AG20443 (cell line): ENCODE results near the gene ADAM15.
A peak's percentile ranks its signal among the peaks of the same experiment; 100 is the strongest.

Experiments used
- DNase-seq: peaks from one replicate; pipeline ENCODE4 v3.0.0; 2012; ENCODE audit warnings: low spot score, mixed read lengths

The ADAM15 gene

DNA sequence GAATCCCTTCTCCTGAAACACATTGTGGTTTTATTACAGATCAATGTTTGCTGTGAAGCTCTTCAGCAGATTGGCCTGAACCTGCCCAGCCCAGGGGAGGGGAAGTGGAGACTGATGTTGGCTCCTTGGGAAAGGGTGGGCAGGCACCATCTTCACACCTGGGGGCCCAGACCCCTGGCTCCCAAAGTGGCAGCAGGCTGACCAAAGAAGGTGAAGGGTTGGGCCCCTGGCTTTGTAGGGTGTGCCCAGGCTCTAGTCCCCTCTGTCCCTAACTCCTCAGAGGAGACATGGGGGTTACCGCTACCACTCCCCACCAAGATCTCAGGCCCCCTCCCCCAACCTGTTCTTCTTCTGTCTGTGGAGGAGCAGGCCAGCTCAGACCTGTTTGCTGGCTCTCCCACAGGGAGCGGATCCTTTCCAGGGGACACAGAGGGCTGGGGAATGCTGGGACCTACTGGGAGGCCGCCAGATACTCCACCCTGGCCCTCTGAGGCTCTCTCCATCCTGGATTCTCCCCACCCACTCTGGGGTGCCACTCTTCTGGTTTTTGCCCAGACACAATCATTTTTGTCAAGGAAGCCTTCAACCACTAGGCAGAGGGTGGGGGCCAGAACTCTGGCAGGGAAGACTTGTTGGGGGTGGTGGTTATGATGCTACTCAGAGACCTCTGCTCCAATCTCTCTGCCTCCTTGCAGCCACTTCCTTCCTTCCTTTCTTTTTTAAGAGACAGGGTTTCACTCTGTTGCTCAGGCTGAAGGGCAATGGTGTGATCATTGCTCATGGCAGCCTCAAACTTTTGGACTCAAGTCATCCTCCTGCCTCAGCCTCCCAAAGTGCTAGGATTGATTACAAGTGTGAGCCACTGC lies 22.5 kb downstream of the ADAM15 start:
- DNase-seq, result no peak

- no peak for DNase-seq
Measured at GRCh38 chr1:155075535-155075934, 24.4 kb downstream of the ADAM15 start.

DNA sequence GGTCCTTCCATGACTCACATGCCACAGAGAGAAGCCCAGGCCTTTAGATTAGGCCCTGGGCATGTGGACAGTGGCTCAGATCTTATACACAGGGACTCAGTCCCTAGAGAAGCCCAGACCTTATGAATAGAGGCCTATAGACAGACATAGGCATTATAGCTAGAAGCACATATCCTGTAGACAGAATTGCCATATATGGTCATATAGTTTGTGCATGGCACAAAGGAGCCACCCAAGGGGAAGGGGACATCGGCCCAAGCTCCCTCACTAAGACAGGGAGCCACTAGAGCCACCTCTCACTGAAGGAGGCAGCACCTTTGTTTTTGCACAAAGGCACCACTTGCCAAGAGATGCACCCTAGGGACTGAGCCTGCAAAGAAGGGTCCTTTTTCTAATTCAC lies 25.3 kb downstream of the ADAM15 start:
- DNase-seq, result no peak

GRCh38 chr1:155077346-155077745 lies 26.2 kb downstream of the ADAM15 start:
- no peak for DNase-seq

DNA sequence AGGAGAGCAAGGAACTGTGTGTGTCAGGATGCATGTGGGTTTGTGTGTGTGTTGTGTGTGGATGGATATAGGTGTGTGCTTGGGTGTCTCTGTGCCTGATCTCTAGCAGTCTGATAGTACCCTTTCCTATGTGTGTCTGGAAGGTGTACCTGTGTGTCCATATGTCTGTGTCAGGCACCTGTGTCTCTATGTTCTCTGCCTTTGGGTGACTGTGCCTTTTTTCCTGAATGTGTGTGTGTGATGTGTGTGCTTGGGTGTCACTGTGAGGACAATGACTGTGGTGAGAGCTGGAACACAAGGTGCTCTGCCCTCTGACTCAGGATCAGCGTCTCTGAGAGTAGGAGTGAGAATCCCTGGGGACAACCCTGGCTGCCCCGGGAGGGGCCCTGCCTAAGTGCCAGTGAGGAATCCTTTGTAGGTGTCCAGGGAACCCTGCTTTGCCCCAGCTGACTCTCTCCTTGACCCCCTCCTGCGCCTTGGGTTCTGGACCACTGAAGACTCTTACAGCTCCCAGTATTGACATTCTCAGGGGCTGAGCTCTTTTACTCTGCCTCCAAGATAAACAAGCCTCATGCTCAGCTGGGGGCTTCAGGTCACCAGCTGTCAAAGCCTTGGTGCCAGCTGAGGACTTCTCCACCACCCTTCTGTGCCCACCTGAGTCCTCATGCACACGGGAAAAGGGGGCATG lies 26.8 kb downstream of the ADAM15 start:
- DNase-seq, result no peak

GRCh38 chr1:155078469-155079209 lies 27.5 kb downstream of the ADAM15 start, which contains the start of gene EFNA3:
TSS of gene EFNA3 (plus strand) at chr1:155078837. CDS start at chr1:155078942, 105 bp downstream.
- peak; percentile 94 for DNase-seq

DNA sequence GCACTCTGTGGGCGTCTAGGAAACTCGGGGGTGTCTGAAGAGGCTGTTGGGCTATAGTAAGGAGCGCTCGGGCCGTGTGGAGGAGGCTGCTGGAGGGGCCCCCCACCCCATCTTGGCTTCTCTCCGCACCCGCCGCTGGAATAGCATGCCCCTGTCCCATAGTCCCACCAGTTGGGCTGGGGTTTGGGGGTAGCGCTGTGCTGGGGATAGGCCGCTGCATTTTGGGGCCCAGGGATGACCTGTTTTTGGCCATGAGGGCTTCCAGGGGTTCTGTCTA lies 28.0 kb downstream of the ADAM15 start:
- no peak for DNase-seq

GRCh38 chr1:155079487-155080311 lies 28.6 kb downstream of the ADAM15 start:
- no peak for DNase-seq

GRCh38 chr1:155080312-155081228 lies 29.5 kb downstream of the ADAM15 start:
- no peak for DNase-seq

DNA sequence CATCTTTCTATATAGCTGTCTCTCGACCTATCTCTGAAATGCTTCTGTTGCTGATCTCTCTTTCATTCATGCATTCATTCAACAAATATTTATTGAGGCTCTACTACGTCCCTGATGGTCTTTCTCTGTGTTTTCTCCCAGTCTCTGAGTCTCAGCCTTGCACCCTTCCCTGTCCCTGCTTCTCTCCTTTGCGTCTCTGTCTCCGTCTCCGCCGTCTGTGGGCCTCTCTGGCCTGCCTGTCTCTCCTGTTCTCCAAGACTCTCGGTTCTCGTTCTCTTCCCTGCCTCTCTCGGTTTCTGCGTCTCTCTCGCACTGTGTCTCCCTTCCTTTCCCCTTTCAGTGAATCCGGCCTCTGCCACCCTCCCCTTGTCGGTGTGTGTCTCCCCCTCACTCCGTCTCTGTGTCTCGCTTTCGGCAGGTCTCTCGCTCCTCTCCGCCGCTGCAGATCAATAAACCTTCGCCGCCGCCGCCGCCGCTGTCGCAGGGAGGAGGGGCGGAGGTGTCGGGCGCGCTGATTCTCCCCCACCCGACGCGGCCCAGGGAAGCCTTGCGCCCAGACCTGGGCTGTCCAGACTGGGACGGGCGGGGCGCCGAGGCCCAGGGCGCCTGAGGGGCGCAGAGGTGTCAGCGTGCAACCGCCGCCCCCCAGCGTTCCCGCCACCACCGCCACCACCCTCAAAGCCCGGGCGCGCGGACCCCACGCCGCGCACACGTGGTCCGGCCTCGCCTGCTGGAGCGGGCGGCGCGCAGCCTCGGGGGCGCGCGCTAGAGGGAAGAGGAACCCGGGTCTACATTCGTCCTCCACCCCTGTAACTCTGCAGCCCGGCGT lies 30.6 kb downstream of the ADAM15 start:
- DNase-seq, result no peak

DNA sequence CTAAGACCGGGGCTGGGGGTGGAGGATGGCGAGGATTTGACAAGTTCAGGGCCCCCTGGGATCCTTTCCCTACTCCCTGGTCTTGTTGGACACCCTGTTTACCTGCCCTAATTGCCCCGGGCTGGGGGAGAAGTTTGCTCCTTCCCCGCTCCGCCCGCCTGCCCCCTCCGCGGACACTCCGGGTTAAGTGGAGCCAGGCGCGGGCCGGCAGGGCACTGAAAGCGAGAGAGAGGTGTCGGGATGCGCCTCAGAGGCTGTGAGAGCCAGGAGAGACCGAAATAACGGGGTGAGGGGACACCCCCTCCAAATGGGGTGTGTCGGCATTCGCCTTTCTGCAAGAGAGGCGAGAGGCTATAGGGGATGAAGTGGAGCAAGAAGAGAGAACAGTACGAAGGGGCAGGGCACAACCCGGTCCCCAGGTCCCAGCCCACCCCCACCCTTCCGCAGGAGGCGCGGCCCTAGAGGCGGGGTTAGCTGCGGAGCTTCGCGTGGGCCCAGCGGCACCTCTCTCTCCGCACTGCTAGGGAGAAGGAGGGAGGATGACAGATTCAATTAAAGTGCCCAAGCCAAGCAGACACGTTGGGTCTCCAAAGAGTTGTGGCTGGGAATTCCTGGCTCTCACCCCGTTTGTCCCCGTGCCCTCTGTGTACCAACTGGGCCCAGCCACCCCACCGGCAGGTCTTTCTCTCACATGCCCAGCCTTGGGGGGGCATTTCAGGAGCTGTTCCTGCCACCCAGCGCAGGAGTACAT lies 31.4 kb downstream of the ADAM15 start:
- DNase-seq, result no peak

DNA sequence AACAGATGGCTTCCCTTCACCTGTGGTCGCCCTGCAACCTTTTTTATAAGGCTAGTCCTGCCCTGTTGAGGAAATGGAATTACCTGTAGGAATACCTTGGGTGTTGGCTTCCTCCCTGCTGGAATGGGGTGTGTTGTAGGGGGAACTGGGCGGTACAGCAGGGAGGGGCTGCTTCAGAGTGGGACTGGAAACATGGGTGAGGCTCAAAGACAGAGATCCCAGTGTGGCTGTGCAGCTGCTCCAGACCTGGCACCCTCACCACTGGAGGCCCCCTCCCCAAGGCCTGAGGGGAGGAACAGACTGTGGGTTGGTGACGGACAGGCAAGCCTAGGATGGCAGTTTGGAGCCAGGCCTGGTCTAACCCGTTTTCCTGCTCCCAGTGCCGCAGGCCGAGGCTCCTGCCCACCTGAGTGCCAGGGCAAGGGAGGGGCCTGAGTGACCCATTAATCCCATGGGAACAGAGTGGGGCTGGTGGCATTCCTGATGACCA lies 32.0 kb downstream of the ADAM15 start:
- DNase-seq, result no peak

- no peak for DNase-seq
Measured at GRCh38 chr1:155083865-155084721, 33.0 kb downstream of the ADAM15 start.

GRCh38 chr1:155084722-155085503 lies 33.8 kb downstream of the ADAM15 start:
- DNase-seq, result peak; percentile 97

- DNase-seq, result peak; percentile 66
Measured at GRCh38 chr1:155085504-155086127, 34.5 kb downstream of the ADAM15 start.

GRCh38 chr1:155086128-155086741 lies 35.1 kb downstream of the ADAM15 start:
- peak; percentile 80 for DNase-seq
